HUES6 (cell line): Measurements from ENCODE around the gene IL10RA.
"Not testable (repeated sequence)": the region's sequence is repeated elsewhere in the genome, so short reads cannot be mapped to it uniquely, and the experiment has no call there.

Experiments used
- H3K27ac ChIP-seq: 2 replicates; pipeline ENCODE4 v1.7.0; 2013; ENCODE audit warnings: low read depth, mild to moderate bottlenecking, low read length, inconsistent platforms
- H3K27me3 ChIP-seq: 2 replicates; pipeline ENCODE4 v1.6.1; 2013; ENCODE audit warnings: low read length; ENCODE audit not compliant: control insufficient read depth, insufficient read depth
- H3K36me3 ChIP-seq: 2 replicates; pipeline ENCODE4 v1.6.1; 2013; ENCODE audit warnings: low read length; ENCODE audit not compliant: control insufficient read depth, insufficient read depth
- H3K4me1 ChIP-seq: 2 replicates; pipeline ENCODE4 v1.6.1; 2013; ENCODE audit warnings: low read length; ENCODE audit not compliant: control insufficient read depth, insufficient read depth
- H3K4me3 ChIP-seq: 2 replicates; pipeline ENCODE4 v1.5.1; 2013; ENCODE audit warnings: low read depth, low read length
- H3K9ac ChIP-seq: one replicate; pipeline ENCODE4 v1.6.1; 2013; ENCODE audit warnings: mild to moderate bottlenecking, low read length
- H3K9me3 ChIP-seq: 2 replicates; pipeline ENCODE4 v1.6.1; 2013; ENCODE audit warnings: low read depth, low read length; ENCODE audit not compliant: control insufficient read depth, insufficient read depth

IL10RA gene

GRCh38 chr11:118002010-118002540 lies 15.9 kb downstream of the IL10RA start:
- Histone ChIP-seq H3K27me3 (no peaks in the 10 kb centered on the region; the same call in 1 of the 2 replicates), H3K4me1 (peaks cover 8% of the 10 kb centered on the region; the same call in 1 of the 2 replicates), H3K36me3 (no peaks in the 10 kb centered on the region), H3K27ac (no peak overlapping the region), H3K9ac (no peak overlapping the region), H3K9me3 (peaks cover 5% of the 10 kb centered on the region; the same call in 1 of the 2 replicates), H3K4me3 (no peak overlapping the region)

- Histone ChIP-seq H3K4me1 (peaks cover 8% of the 10 kb centered on the region; the same call in 1 of the 2 replicates), H3K27me3 (no peaks in the 10 kb centered on the region; the same call in 1 of the 2 replicates), H3K9ac (no peak overlapping the region), H3K27ac (no peak overlapping the region), H3K4me3 (no peak overlapping the region), H3K9me3 (peaks cover 5% of the 10 kb centered on the region; the same call in 1 of the 2 replicates), H3K36me3 (no peaks in the 10 kb centered on the region)
Observed at GRCh38 chr11:118002541-118003423, 16.6 kb downstream of the IL10RA start.

- no peak overlapping the region for H3K27ac ChIP-seq
- no peak overlapping the region for H3K4me3 ChIP-seq
Observed at GRCh38 chr11:118003456-118003855, 17.3 kb downstream of the IL10RA start.

GRCh38 chr11:118004543-118005223 lies 18.5 kb downstream of the IL10RA start:
- H3K9me3 ChIP-seq = peaks cover 5% of the 10 kb centered on the region; the same call in 1 of the 2 replicates
- no peaks in the 10 kb centered on the region for H3K36me3 ChIP-seq
- H3K9ac ChIP-seq = no peak overlapping the region
- H3K27me3 ChIP-seq = no peaks in the 10 kb centered on the region; the same call in 1 of the 2 replicates
- H3K4me3 ChIP-seq = no peak overlapping the region
- peaks cover 8% of the 10 kb centered on the region; the same call in 1 of the 2 replicates for H3K4me1 ChIP-seq
- H3K27ac ChIP-seq = no peak overlapping the region

More at GRCh38 chr11:118003456-118003855, 17.3 kb downstream of the IL10RA start:
- Histone ChIP-seq H3K9ac (no peak overlapping the region), H3K4me1 (peaks cover 8% of the 10 kb centered on the region; the same call in 1 of the 2 replicates), H3K36me3 (no peaks in the 10 kb centered on the region), H3K27me3 (no peaks in the 10 kb centered on the region; the same call in 1 of the 2 replicates), H3K9me3 (peaks cover 5% of the 10 kb centered on the region; the same call in 1 of the 2 replicates)

- Histone ChIP-seq H3K4me1 (peaks cover 8% of the 10 kb centered on the region; the same call in 1 of the 2 replicates), H3K9ac (no peak overlapping the region), H3K27ac (no peak overlapping the region), H3K9me3 (peaks cover 5% of the 10 kb centered on the region; the same call in 1 of the 2 replicates), H3K36me3 (no peaks in the 10 kb centered on the region), H3K4me3 (no peak overlapping the region), H3K27me3 (no peaks in the 10 kb centered on the region; the same call in 1 of the 2 replicates)
Observed at GRCh38 chr11:118005224-118006152, 19.3 kb downstream of the IL10RA start.

GRCh38 chr11:118006153-118006534 lies 19.9 kb downstream of the IL10RA start:
- H3K9me3 ChIP-seq = peaks cover 5% of the 10 kb centered on the region; the same call in 1 of the 2 replicates
- no peak overlapping the region for H3K4me3 ChIP-seq
- H3K36me3 ChIP-seq = no peaks in the 10 kb centered on the region
- H3K4me1 ChIP-seq = peaks cover 8% of the 10 kb centered on the region; the same call in 1 of the 2 replicates
- H3K27ac ChIP-seq = no peak overlapping the region
- H3K9ac ChIP-seq = no peak overlapping the region
- H3K27me3 ChIP-seq = no peaks in the 10 kb centered on the region; the same call in 1 of the 2 replicates

- Histone ChIP-seq H3K27ac (no peak overlapping the region), H3K9ac (no peak overlapping the region), H3K36me3 (no peaks in the 10 kb centered on the region), H3K4me3 (no peak overlapping the region), H3K27me3 (no peaks in the 10 kb centered on the region; the same call in 1 of the 2 replicates), H3K4me1 (peaks cover 8% of the 10 kb centered on the region; the same call in 1 of the 2 replicates), H3K9me3 (peaks cover 5% of the 10 kb centered on the region; the same call in 1 of the 2 replicates)
Observed at GRCh38 chr11:118007040-118007439, 20.8 kb downstream of the IL10RA start.

GRCh38 chr11:118007563-118008270 lies 21.5 kb downstream of the IL10RA start:
- H3K4me3 ChIP-seq, H3K4me1 ChIP-seq, H3K9me3 ChIP-seq, H3K9ac ChIP-seq, H3K27ac ChIP-seq, H3K27me3 ChIP-seq, H3K36me3 ChIP-seq: not testable (repeated sequence)

- H3K36me3 ChIP-seq = no peaks in the 10 kb centered on the region
- H3K9me3 ChIP-seq = peaks cover 5% of the 10 kb centered on the region; the same call in 1 of the 2 replicates
- H3K4me1 ChIP-seq = no peaks in the 10 kb centered on the region
- no peak overlapping the region for H3K27ac ChIP-seq
- no peaks in the 10 kb centered on the region; the same call in 1 of the 2 replicates for H3K27me3 ChIP-seq
- no peak overlapping the region for H3K9ac ChIP-seq
- no peak overlapping the region for H3K4me3 ChIP-seq
Observed at GRCh38 chr11:118008271-118008911, 22.2 kb downstream of the IL10RA start.
